Trophoblast cell (in vitro differentiated cells and primary cell): ENCODE data around the gene BCL2L1.
A peak's percentile ranks its signal among the peaks of the same experiment; 100 is the strongest.

Source experiments
- DNase-seq, 2 donors: peaks; one replicate each; pipeline ENCODE4 v3.0.0-alpha.2; 2016
- H2AFZ ChIP-seq: 2 replicates; pipeline ENCODE4 v1.6.1; 2013; ENCODE audit warnings: low read length, moderate library complexity, mild to moderate bottlenecking; ENCODE audit not compliant: insufficient read depth, poor library complexity
- H2AK5ac ChIP-seq: 2 replicates; pipeline ENCODE4 v1.6.1; 2013; ENCODE audit warnings: mild to moderate bottlenecking, low read length
- H2BK120ac ChIP-seq: 2 replicates; pipeline ENCODE4 v1.6.1; 2013; ENCODE audit warnings: low read length, mild to moderate bottlenecking, moderate library complexity; ENCODE audit not compliant: insufficient read depth, poor library complexity
- H2BK12ac ChIP-seq: 2 replicates; pipeline ENCODE4 v1.6.1; 2013; ENCODE audit warnings: mild to moderate bottlenecking, low read length, moderate library complexity
- H2BK5ac ChIP-seq: 2 replicates; pipeline ENCODE4 v1.6.1; 2013; ENCODE audit warnings: low read length, low read depth, moderate library complexity, mild to moderate bottlenecking; ENCODE audit not compliant: poor library complexity
- H3K14ac ChIP-seq: 2 replicates; pipeline ENCODE4 v1.6.1; 2013; ENCODE audit warnings: mild to moderate bottlenecking, low read length
- H3K18ac ChIP-seq: 2 replicates; pipeline ENCODE4 v1.6.1; 2013; ENCODE audit warnings: mild to moderate bottlenecking, low read length
- H3K23ac ChIP-seq: 2 replicates; pipeline ENCODE4 v1.6.1; 2013; ENCODE audit warnings: low read length
- H3K27ac ChIP-seq: 2 replicates; pipeline ENCODE4 v1.5.1; 2013; ENCODE audit warnings: low read depth, mild to moderate bottlenecking, inconsistent platforms, low read length, moderate library complexity
- H3K27me3 ChIP-seq: 2 replicates; pipeline ENCODE4 v1.6.1; 2013; ENCODE audit warnings: inconsistent platforms, mild to moderate bottlenecking, low read length, moderate library complexity; ENCODE audit not compliant: insufficient read depth
- H3K36me3 ChIP-seq, 2 experiments: 1 replicate in 1 of 2; 2 replicates in 1 of 2; pipeline ENCODE4 v1.6.1; 2013; ENCODE audit warnings: low read length in 2 of 2, mild to moderate bottlenecking in 2 of 2, moderate library complexity in 1 of 2; ENCODE audit not compliant: insufficient read depth in 2 of 2, control insufficient read depth in 1 of 2
- H3K4ac ChIP-seq: 2 replicates; pipeline ENCODE4 v1.6.1; 2013; ENCODE audit warnings: low read depth, mild to moderate bottlenecking, low read length, moderate library complexity
- H3K4me1 ChIP-seq, 2 experiments: 1 replicate in 1 of 2; 2 replicates in 1 of 2; pipeline ENCODE4 v1.6.1; 2013; ENCODE audit warnings: low read length in 2 of 2, mild to moderate bottlenecking in 2 of 2, moderate library complexity in 1 of 2; ENCODE audit not compliant: insufficient read depth in 2 of 2, control insufficient read depth in 1 of 2
- H3K4me2 ChIP-seq: 2 replicates; pipeline ENCODE4 v1.6.1; 2013; ENCODE audit warnings: inconsistent platforms, mild to moderate bottlenecking, low read length, moderate library complexity
- H3K4me3 ChIP-seq: 2 replicates; pipeline ENCODE4 v1.5.1; 2013; ENCODE audit warnings: mild to moderate bottlenecking, low read depth, low read length, inconsistent platforms
- H3K79me1 ChIP-seq: one replicate; pipeline ENCODE4 v1.6.1; 2013; ENCODE audit warnings: low read length
- H3K79me2 ChIP-seq: 2 replicates; pipeline ENCODE4 v1.6.1; 2013; ENCODE audit warnings: low read length, mild to moderate bottlenecking; ENCODE audit not compliant: control insufficient read depth, insufficient read depth, poor library complexity
- H3K9ac ChIP-seq: 2 replicates; pipeline ENCODE4 v1.6.1; 2013; ENCODE audit warnings: mild to moderate bottlenecking, low read length
- H3K9me3 ChIP-seq: 2 replicates; pipeline ENCODE4 v1.6.1; 2013; ENCODE audit warnings: low read depth, mild to moderate bottlenecking, control low read depth, inconsistent platforms, low read length; ENCODE audit not compliant: insufficient read depth
- H4K12ac ChIP-seq: 2 replicates; pipeline ENCODE4 v1.6.1; 2013; ENCODE audit warnings: low read depth, mild to moderate bottlenecking, low read length, moderate library complexity
- H4K8ac ChIP-seq: 2 replicates; pipeline ENCODE4 v1.6.1; 2013; ENCODE audit warnings: low read depth, mild to moderate bottlenecking, low read length, moderate library complexity
- H4K91ac ChIP-seq: one replicate; pipeline ENCODE4 v1.6.1; 2013; ENCODE audit warnings: low read depth, mild to moderate bottlenecking, low read length, moderate library complexity
- WGBS: extraction: QIAGEN DNeasy Blood & Tissue Kit; methylation state at CpG from one replicate; pipeline ENCODE4 v1.1.7; 2013; ENCODE audit warnings: missing lambda C conversion rate; ENCODE audit not compliant: insufficient read length, insufficient coverage; ENCODE audit errors: extremely low coverage; 5-methylcytosine and 5-hydroxymethylcytosine counted together

Gene BCL2L1

DNA sequence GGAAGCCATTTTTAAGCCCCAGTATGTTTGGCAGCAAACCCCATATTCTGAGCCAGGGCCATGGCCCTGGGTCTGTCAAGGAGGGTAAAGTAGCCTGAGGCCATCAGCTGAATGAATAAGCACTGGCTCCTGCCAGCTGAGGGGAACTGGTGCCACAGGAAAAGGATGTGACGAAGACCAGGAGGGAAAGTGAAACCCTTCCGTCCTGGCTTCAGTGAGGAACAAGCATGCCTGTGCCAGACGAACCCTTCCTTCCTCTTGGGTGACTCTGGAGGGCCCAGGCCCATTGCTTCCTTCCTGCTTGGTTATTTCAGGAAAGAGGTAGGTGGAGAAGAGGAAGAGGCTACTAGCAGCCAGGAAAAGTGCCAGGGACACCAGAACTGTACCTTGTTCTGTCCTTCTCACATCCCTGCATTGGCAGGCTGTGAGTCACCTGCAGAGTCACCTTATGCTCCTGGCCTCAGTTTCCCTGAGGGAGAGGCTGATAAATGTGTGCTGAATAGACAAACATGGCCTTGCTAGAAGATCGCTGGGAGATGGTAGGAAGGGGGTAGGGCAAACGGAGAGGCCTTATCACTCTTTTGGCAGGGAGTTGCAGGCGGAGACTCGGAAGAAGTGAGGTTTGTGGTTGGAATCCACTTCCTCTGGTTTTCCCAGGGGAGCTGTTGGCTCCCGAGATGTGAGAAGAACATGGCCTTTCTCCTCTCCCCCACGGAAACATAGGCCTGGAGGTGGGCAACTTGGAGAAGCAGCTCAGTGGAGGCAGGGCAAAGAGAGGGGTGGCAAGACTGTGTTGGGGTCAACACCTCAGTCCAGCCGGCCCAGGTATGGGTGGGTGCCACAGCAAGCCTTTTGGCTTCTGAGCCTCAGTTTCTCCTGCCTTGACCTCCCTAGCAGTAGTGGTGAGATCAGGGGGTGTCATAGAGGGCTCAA is 47.5 kb downstream of the BCL2L1 start:
- WGBS: no CpG with 5 or more reads among the region's 10 CpGs

DNA sequence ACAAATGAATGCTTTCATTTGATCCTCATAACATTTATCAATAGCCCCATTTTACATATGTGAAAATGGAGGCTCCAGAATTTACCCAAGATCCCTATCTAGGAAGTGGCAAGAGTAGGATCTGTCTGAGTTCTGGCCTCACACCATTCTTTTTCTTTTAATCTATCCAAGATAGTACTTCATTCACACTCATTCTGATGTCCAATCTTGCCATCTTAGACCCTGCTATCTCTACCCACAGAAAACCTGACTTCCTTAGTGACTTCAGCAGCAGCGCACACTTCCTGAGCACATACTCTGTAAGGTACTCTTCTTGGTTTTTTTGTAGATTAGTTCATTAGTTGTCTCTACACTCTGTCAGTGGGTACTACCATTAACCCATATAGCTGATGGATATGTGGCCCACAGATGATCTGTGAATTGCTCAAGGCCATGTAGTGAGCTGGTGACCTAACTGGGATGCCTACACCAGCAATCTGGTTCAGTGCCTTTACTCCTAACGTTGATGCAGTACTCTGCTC is 48.7 kb downstream of the BCL2L1 start:
- H2BK120ac ChIP-seq: no peak overlapping the region
- H3K9ac ChIP-seq: no peak overlapping the region
- H3K4me1 ChIP-seq: peaks cover 30 to 31% of the 10 kb centered on the region in 2 experiments
- H2AK5ac ChIP-seq: no peak overlapping the region
- no peaks in the 10 kb centered on the region for H3K27me3 ChIP-seq
- H2BK12ac ChIP-seq: peak overlapping the region; percentile 6
- peaks cover 4% of the 10 kb centered on the region for H3K79me2 ChIP-seq
- no peak overlapping the region for H3K4ac ChIP-seq
- H3K36me3 ChIP-seq: peaks cover 0 to 11% of the 10 kb centered on the region in 2 experiments
- no peak overlapping the region for H3K27ac ChIP-seq
- no peak overlapping the region for H3K4me3 ChIP-seq
- no peak overlapping the region for H3K18ac ChIP-seq
- no peak overlapping the region for H3K4me2 ChIP-seq
- H3K9me3 ChIP-seq: no peaks in the 10 kb centered on the region
- no peak overlapping the region for H2BK5ac ChIP-seq
- H3K14ac ChIP-seq: no peak overlapping the region
- H4K8ac ChIP-seq: no peak overlapping the region
- H3K79me1 ChIP-seq: peaks cover 20% of the 10 kb centered on the region
- H4K91ac ChIP-seq: no peak overlapping the region
- WGBS: no CpG with 5 or more reads among the region's 2 CpGs
- H3K23ac ChIP-seq: no peak overlapping the region
- DNase-seq: no peak
- H2AFZ ChIP-seq: no peak overlapping the region
- no peak overlapping the region for H4K12ac ChIP-seq

More for the DNA sequence above, 47.5 kb downstream of the BCL2L1 start:
- H3K79me1 ChIP-seq: peaks cover 25% of the 10 kb centered on the region
- no peak overlapping the region for H3K4me3 ChIP-seq
- no peak overlapping the region for H3K4me2 ChIP-seq
- peak overlapping the region; percentile 8 for H3K18ac ChIP-seq
- peak overlapping the region; percentile 11 for H3K9ac ChIP-seq
- peak overlapping the region; percentile 20 for H2BK120ac ChIP-seq
- peak overlapping the region; percentile 37 for H3K14ac ChIP-seq
- peak overlapping the region; percentile 74 for H2AK5ac ChIP-seq
- peak overlapping the region; percentile 71 for H4K8ac ChIP-seq
- no peaks in the 10 kb centered on the region for H3K9me3 ChIP-seq
- DNase-seq: peak; percentile 32 to 35
- H3K36me3 ChIP-seq: peaks cover 0 to 11% of the 10 kb centered on the region in 2 experiments
- peaks cover 5% of the 10 kb centered on the region for H3K79me2 ChIP-seq
- H3K27ac ChIP-seq: no peak overlapping the region
- peak overlapping the region; percentile 9 for H3K4ac ChIP-seq
- H4K91ac ChIP-seq: peak overlapping the region; percentile 44
- H3K27me3 ChIP-seq: no peaks in the 10 kb centered on the region
- H2BK12ac ChIP-seq: peak overlapping the region; percentile 85
- peak overlapping the region; percentile 17 for H2BK5ac ChIP-seq
- peak overlapping the region; percentile 39 for H4K12ac ChIP-seq
- H3K23ac ChIP-seq: no peak overlapping the region
- H3K4me1 ChIP-seq: peaks cover 35 to 38% of the 10 kb centered on the region in 2 experiments
- H2AFZ ChIP-seq: peak overlapping the region; percentile 20

DNA sequence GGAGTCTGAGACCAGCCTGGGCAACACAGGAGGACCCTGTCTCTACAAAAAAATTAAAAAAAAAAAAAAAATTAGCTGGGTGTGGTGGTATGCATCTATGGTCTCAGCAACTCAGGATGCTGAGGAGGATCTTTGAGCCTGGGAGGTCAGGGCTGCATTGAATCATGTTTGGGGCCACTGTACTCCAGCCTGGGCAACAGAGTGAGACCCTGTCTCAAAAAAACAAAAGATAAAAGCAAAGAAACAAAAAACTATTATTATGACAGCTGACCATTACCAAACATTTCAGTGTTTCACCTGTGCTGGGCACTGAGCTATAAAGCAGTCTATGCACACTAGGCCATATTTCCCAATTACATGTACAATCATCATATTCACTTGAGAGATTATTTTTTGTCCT is 49.2 kb downstream of the BCL2L1 start:
- Histone ChIP-seq H3K36me3 (peaks cover 0 to 11% of the 10 kb centered on the region in 2 experiments), H3K18ac (no peak overlapping the region), H2BK120ac (no peak overlapping the region), H3K23ac (no peak overlapping the region), H3K27ac (no peak overlapping the region), H4K12ac (no peak overlapping the region), H3K79me1 (peaks cover 16% of the 10 kb centered on the region), H3K14ac (no peak overlapping the region), H4K91ac (no peak overlapping the region), H2AK5ac (no peak overlapping the region), H4K8ac (no peak overlapping the region), H3K4ac (no peak overlapping the region), H2BK5ac (no peak overlapping the region), H3K4me2 (no peak overlapping the region), H3K4me3 (no peak overlapping the region), H3K9me3 (no peaks in the 10 kb centered on the region), H3K27me3 (no peaks in the 10 kb centered on the region), H2BK12ac (no peak overlapping the region), H3K9ac (no peak overlapping the region), H2AFZ (no peak overlapping the region), H3K4me1 (peaks cover 24 to 27% of the 10 kb centered on the region in 2 experiments), H3K79me2 (peaks cover 2% of the 10 kb centered on the region)
- no peak for DNase-seq

DNA sequence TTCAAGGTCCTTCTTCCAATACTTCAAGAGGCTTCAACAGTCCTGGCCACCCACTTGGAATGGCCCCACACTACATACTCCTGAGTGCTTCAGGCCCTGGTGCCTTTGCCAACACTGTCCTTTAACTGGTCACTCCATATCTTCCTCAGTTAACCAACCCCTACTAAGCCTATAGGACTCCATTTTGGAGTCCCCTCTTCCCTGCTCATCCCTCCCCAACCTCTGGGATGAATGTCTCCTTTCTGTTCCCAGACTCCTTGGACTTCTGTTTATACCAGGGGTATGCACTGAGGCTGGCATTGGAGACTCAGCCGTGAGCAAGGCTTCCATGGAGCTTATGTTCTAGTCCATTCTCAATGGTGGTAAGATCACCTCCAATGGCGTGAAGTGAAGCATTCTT is 51.3 kb downstream of the BCL2L1 start:
- WGBS: no CpG with 5 or more reads among the region's 2 CpGs
- DNase-seq: no peak
- H3K14ac ChIP-seq: no peak overlapping the region
- H3K4me1 ChIP-seq: peaks cover 17 to 19% of the 10 kb centered on the region in 2 experiments
- H2AK5ac ChIP-seq: no peak overlapping the region
- no peak overlapping the region for H2AFZ ChIP-seq
- no peak overlapping the region for H4K91ac ChIP-seq
- H3K9me3 ChIP-seq: no peaks in the 10 kb centered on the region
- H4K8ac ChIP-seq: no peak overlapping the region
- H3K27me3 ChIP-seq: no peaks in the 10 kb centered on the region
- H3K36me3 ChIP-seq: peaks cover 0 to 8% of the 10 kb centered on the region in 2 experiments
- no peak overlapping the region for H3K4me3 ChIP-seq
- H4K12ac ChIP-seq: no peak overlapping the region
- H3K4me2 ChIP-seq: no peak overlapping the region
- no peak overlapping the region for H3K23ac ChIP-seq
- H3K79me1 ChIP-seq: peaks cover 6% of the 10 kb centered on the region
- H3K27ac ChIP-seq: no peak overlapping the region
- H2BK120ac ChIP-seq: no peak overlapping the region
- H2BK5ac ChIP-seq: no peak overlapping the region
- H3K9ac ChIP-seq: no peak overlapping the region
- H3K79me2 ChIP-seq: peaks cover 2% of the 10 kb centered on the region
- H3K4ac ChIP-seq: no peak overlapping the region
- no peak overlapping the region for H3K18ac ChIP-seq
- no peak overlapping the region for H2BK12ac ChIP-seq
